WTC11 (cell line): Measurements from ENCODE around the gene GXYLT2. TPM values are rescaled to one million over a fixed set of nuclear protein-coding genes. Genes with fewer than 3 reads are reported as not detected.
A peak's percentile ranks its signal among the peaks of the same experiment; 100 is the strongest.

Experiments
- ATAC-seq: fragments of 200-7000 bp; cut with Tn5 transposase; 2 replicates; pipeline ENCODE4 v1.10.0; 2021; ENCODE audit warnings: mild to moderate bottlenecking, moderate library complexity
- CTCF ChIA-PET: fragments of 300-600 bp; sonication (Branson Sonifier 250); formaldehyde crosslinking; loops from one replicate; lab custom pipeline; 2021; ENCODE audit warnings: antibody characterized with exemption; lab: Charles Lee
- POLR2A ChIA-PET: fragments of 350-600 bp; sonication (Branson Sonifier 250); formaldehyde crosslinking; loops from one replicate; lab custom pipeline; 2021; ENCODE audit warnings: antibody characterized with exemption; lab: Charles Lee
- DNase-seq: peaks from one replicate; pipeline ENCODE4 v3.0.0; 2021; ENCODE audit warnings: low spot score
- H3K27ac Mint-ChIP-seq: 2 replicates; pipeline ENCODE4 v1.8.0; 2021; ENCODE audit warnings: mixed read lengths
- H3K27me3 Mint-ChIP-seq: 2 replicates; pipeline ENCODE4 v1.8.0; 2021; ENCODE audit warnings: low read depth, mild to moderate bottlenecking, moderate library complexity, mixed read lengths
- H3K36me3 Mint-ChIP-seq: 2 replicates; pipeline ENCODE4 v1.8.0; 2021; ENCODE audit warnings: mixed read lengths
- H3K4me1 Mint-ChIP-seq: 2 replicates; pipeline ENCODE4 v1.8.0; 2022; ENCODE audit warnings: mixed read lengths
- H3K4me3 Mint-ChIP-seq: 2 replicates; pipeline ENCODE4 v1.8.0; 2021; ENCODE audit warnings: mild to moderate bottlenecking, moderate library complexity, mixed read lengths
- H3K9me3 Mint-ChIP-seq: 2 replicates; pipeline ENCODE4 v1.8.0; 2021; ENCODE audit warnings: mixed read lengths
- CBFB ChIP-seq: sonication (generic); formaldehyde crosslinking; IDR thresholded peaks from 2 replicates; pipeline ENCODE4 v1.8.1; 2022; ENCODE audit warnings: mild to moderate bottlenecking, low read depth, missing genetic modification reagents
- EMX1 ChIP-seq: fragments of 250-450 bp; sonication (Bioruptor Pico); IDR thresholded peaks from 2 replicates; pipeline ENCODE4 v1.8.0; 2021; ENCODE audit warnings: mild to moderate bottlenecking
- FOXP1 ChIP-seq: sonication (generic); formaldehyde crosslinking; IDR thresholded peaks from 2 replicates; pipeline ENCODE4 v1.8.0; 2022; ENCODE audit warnings: missing genetic modification reagents, mild to moderate bottlenecking, moderate library complexity, borderline replicate concordance
- GTF2I ChIP-seq: fragments of 250-450 bp; sonication (Bioruptor Pico); conservative IDR thresholded peaks from 2 replicates; pipeline ENCODE4 v1.4.0; 2021; ENCODE audit warnings: mild to moderate bottlenecking
- IRF2 ChIP-seq: sonication (generic); formaldehyde crosslinking; IDR thresholded peaks from 2 replicates; pipeline ENCODE4 v1.8.0; 2022; ENCODE audit warnings: low read depth, missing genetic modification reagents, borderline replicate concordance
- MAX ChIP-seq: sonication (generic); formaldehyde crosslinking; IDR thresholded peaks from 2 replicates; pipeline ENCODE4 v1.8.0; 2022; ENCODE audit warnings: mild to moderate bottlenecking, missing genetic modification reagents
- MXD4 ChIP-seq: fragments of 250-450 bp; sonication (Bioruptor Pico); IDR thresholded peaks from 2 replicates; pipeline ENCODE4 v1.8.0; 2021; ENCODE audit warnings: mild to moderate bottlenecking, moderate library complexity, borderline replicate concordance
- PRDM15 ChIP-seq: sonication (generic); formaldehyde crosslinking; IDR thresholded peaks from 2 replicates; pipeline ENCODE4 v1.8.0; 2022; ENCODE audit warnings: missing genetic modification reagents
- PRRX2 ChIP-seq: fragments of 250-450 bp; sonication (Bioruptor Pico); IDR thresholded peaks from 2 replicates; pipeline ENCODE4 v1.8.0; 2021; ENCODE audit warnings: mild to moderate bottlenecking
- ZBTB21 ChIP-seq: sonication (generic); formaldehyde crosslinking; IDR thresholded peaks from 2 replicates; pipeline ENCODE4 v1.8.1; 2023; ENCODE audit warnings: mild to moderate bottlenecking, missing genetic modification reagents, borderline replicate concordance
- ZNF121 ChIP-seq: sonication (generic); formaldehyde crosslinking; IDR thresholded peaks from 2 replicates; pipeline ENCODE4 v1.8.0; 2023; ENCODE audit warnings: missing genetic modification reagents
- ZNF416 ChIP-seq: fragments of 250-450 bp; sonication (Bioruptor Pico); IDR thresholded peaks from 2 replicates; pipeline ENCODE4 v1.9.0; 2021; ENCODE audit warnings: mild to moderate bottlenecking, inconsistent platforms
- ZNF425 ChIP-seq: fragments of 250-450 bp; sonication (Bioruptor Pico); conservative IDR thresholded peaks from 2 replicates; pipeline ENCODE4 v1.9.0; 2021; ENCODE audit warnings: mild to moderate bottlenecking
- total RNA-seq: library from RNA; stranded (reverse); gene quantifications from 3 replicates; pipeline ENCODE4 v1.2.3, GENCODE V29; 2021
- TF ChIP-seq, protein P1 (sequence below): sonication (generic); formaldehyde crosslinking; IDR thresholded peaks from 2 replicates; pipeline ENCODE4 v1.8.1; 2023; ENCODE audit warnings: mild to moderate bottlenecking, missing genetic modification reagents
- TF ChIP-seq, protein P2 (sequence below): sonication (generic); formaldehyde crosslinking; IDR thresholded peaks from 2 replicates; pipeline ENCODE4 v1.8.0; 2023; ENCODE audit warnings: missing genetic modification reagents
- TF ChIP-seq, protein P3 (sequence below): sonication (generic); formaldehyde crosslinking; IDR thresholded peaks from 2 replicates; pipeline ENCODE4 v1.8.1; 2022; ENCODE audit warnings: mild to moderate bottlenecking, missing genetic modification reagents, moderate library complexity, borderline replicate concordance
- TF ChIP-seq, protein P4 (sequence below): fragments of 250-450 bp; sonication (Bioruptor Pico); IDR thresholded peaks from 2 replicates; pipeline ENCODE4 v1.9.0; 2021; ENCODE audit warnings: moderate library complexity, mild to moderate bottlenecking, inconsistent platforms, borderline replicate concordance
- TF ChIP-seq, protein P5 (sequence below): sonication (generic); formaldehyde crosslinking; IDR thresholded peaks from 2 replicates; pipeline ENCODE4 v1.8.0; 2023; ENCODE audit warnings: missing genetic modification reagents, mild to moderate bottlenecking, borderline replicate concordance
- TF ChIP-seq, protein P6 (sequence below): sonication (generic); formaldehyde crosslinking; IDR thresholded peaks from 2 replicates; pipeline ENCODE4 v1.8.0; 2022; ENCODE audit warnings: mild to moderate bottlenecking, missing genetic modification reagents

The GXYLT2 gene
- total RNA-seq, 1 experiment from 2014 or later, result 6.5 TPM

DNA sequence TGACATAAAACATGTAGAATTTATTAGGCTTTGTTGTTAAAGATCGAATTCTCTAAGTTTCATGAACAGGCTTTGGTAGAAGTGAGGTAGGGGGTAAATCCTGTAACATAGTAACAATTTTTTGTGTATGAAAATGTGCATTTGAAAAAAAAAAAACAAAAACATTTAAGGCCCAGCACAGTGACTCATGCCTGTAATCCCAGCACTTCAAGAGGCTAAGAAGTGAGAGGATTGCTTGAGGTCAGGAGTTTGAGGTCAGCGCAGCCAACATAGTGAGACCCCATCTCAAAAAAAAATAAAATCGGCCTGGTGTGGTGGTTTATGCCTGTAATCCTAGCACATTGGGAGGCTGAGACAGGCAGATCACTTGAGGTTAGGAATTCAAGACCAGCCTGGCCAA lies 81.9 kb downstream of the GXYLT2 start (continued):
- TF ChIP-seq, protein P1, sequence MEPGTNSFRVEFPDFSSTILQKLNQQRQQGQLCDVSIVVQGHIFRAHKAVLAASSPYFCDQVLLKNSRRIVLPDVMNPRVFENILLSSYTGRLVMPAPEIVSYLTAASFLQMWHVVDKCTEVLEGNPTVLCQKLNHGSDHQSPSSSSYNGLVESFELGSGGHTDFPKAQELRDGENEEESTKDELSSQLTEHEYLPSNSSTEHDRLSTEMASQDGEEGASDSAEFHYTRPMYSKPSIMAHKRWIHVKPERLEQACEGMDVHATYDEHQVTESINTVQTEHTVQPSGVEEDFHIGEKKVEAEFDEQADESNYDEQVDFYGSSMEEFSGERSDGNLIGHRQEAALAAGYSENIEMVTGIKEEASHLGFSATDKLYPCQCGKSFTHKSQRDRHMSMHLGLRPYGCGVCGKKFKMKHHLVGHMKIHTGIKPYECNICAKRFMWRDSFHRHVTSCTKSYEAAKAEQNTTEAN (CRISPR knock-in tag), result no peak
- TF ChIP-seq GTF2I (CRISPR knock-in tag), result no peak
- TF ChIP-seq ZNF121 (CRISPR knock-in tag), result no peak

DNA sequence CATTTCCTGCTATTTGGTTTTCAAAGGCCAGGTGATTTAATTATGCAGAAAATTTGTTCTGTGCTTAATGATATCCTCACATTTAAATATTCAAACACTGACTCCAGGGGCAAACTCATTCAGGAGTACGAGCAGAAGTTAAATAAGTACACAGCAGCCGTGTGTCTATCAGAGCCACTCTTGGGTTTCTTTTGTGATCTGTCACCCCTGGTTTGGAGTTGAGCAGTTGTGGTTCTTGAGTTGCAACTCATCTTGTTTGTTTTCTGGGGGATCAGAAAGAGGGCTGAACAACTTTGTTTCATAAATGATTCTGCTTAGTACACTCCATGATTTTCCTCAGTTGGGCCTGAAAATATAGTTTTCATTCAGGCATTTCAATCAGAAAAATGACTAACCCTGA lies 83.1 kb downstream of the GXYLT2 start:
- no peak for DNase-seq
- Mint-ChIP-seq H3K36me3 (no peaks in the 10 kb centered on the region; the same call in 1 of the 2 replicates), H3K27ac (0 out of 2 replicates have a peak overlapping the region, but pooled peaks have one; percentile 28), H3K4me3 (no peak overlapping the region), H3K9me3 (no peaks in the 10 kb centered on the region), H3K27me3 (no peaks in the 10 kb centered on the region), H3K4me1 (peaks cover 22% of the 10 kb centered on the region)
- POLR2A ChIA-PET, result no interaction called here
- ATAC-seq, result no peak
- CTCF ChIA-PET, result no interaction called here
- TF ChIP-seq FOXP1 (CRISPR knock-in tag) (no peak), MAX (CRISPR knock-in tag) (no peak), MXD4 (CRISPR knock-in tag) (no peak), ZNF425 (CRISPR knock-in tag) (no peak), ZBTB21 (CRISPR knock-in tag) (no peak), EMX1 (CRISPR knock-in tag) (no peak), ZNF416 (CRISPR knock-in tag) (no peak), IRF2 (CRISPR knock-in tag) (no peak), CBFB (CRISPR knock-in tag) (no peak), PRDM15 (CRISPR knock-in tag) (no peak), PRRX2 (CRISPR knock-in tag) (no peak)
- TF ChIP-seq, protein P2, sequence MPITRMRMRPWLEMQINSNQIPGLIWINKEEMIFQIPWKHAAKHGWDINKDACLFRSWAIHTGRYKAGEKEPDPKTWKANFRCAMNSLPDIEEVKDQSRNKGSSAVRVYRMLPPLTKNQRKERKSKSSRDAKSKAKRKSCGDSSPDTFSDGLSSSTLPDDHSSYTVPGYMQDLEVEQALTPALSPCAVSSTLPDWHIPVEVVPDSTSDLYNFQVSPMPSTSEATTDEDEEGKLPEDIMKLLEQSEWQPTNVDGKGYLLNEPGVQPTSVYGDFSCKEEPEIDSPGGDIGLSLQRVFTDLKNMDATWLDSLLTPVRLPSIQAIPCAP (CRISPR knock-in tag), result no peak
- TF ChIP-seq, protein P3, sequence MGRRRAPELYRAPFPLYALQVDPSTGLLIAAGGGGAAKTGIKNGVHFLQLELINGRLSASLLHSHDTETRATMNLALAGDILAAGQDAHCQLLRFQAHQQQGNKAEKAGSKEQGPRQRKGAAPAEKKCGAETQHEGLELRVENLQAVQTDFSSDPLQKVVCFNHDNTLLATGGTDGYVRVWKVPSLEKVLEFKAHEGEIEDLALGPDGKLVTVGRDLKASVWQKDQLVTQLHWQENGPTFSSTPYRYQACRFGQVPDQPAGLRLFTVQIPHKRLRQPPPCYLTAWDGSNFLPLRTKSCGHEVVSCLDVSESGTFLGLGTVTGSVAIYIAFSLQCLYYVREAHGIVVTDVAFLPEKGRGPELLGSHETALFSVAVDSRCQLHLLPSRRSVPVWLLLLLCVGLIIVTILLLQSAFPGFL, result no peak
- TF ChIP-seq, protein P4, sequence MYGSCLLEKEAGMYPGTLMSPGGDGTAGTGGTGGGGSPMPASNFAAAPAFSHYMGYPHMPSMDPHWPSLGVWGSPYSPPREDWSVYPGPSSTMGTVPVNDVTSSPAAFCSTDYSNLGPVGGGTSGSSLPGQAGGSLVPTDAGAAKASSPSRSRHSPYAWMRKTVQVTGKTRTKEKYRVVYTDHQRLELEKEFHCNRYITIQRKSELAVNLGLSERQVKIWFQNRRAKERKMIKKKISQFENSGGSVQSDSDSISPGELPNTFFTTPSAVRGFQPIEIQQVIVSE (CRISPR knock-in tag), result no peak
- TF ChIP-seq, protein P5, sequence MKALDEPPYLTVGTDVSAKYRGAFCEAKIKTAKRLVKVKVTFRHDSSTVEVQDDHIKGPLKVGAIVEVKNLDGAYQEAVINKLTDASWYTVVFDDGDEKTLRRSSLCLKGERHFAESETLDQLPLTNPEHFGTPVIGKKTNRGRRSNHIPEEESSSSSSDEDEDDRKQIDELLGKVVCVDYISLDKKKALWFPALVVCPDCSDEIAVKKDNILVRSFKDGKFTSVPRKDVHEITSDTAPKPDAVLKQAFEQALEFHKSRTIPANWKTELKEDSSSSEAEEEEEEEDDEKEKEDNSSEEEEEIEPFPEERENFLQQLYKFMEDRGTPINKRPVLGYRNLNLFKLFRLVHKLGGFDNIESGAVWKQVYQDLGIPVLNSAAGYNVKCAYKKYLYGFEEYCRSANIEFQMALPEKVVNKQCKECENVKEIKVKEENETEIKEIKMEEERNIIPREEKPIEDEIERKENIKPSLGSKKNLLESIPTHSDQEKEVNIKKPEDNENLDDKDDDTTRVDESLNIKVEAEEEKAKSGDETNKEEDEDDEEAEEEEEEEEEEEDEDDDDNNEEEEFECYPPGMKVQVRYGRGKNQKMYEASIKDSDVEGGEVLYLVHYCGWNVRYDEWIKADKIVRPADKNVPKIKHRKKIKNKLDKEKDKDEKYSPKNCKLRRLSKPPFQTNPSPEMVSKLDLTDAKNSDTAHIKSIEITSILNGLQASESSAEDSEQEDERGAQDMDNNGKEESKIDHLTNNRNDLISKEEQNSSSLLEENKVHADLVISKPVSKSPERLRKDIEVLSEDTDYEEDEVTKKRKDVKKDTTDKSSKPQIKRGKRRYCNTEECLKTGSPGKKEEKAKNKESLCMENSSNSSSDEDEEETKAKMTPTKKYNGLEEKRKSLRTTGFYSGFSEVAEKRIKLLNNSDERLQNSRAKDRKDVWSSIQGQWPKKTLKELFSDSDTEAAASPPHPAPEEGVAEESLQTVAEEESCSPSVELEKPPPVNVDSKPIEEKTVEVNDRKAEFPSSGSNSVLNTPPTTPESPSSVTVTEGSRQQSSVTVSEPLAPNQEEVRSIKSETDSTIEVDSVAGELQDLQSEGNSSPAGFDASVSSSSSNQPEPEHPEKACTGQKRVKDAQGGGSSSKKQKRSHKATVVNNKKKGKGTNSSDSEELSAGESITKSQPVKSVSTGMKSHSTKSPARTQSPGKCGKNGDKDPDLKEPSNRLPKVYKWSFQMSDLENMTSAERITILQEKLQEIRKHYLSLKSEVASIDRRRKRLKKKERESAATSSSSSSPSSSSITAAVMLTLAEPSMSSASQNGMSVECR, result no peak
- TF ChIP-seq, protein P6, sequence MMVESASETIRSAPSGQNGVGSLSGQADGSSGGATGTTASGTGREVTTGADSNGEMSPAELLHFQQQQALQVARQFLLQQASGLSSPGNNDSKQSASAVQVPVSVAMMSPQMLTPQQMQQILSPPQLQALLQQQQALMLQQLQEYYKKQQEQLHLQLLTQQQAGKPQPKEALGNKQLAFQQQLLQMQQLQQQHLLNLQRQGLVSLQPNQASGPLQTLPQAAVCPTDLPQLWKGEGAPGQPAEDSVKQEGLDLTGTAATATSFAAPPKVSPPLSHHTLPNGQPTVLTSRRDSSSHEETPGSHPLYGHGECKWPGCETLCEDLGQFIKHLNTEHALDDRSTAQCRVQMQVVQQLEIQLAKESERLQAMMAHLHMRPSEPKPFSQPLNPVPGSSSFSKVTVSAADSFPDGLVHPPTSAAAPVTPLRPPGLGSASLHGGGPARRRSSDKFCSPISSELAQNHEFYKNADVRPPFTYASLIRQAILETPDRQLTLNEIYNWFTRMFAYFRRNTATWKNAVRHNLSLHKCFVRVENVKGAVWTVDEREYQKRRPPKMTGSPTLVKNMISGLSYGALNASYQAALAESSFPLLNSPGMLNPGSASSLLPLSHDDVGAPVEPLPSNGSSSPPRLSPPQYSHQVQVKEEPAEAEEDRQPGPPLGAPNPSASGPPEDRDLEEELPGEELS (CRISPR knock-in tag), result no peak
